MCF 10A (cell line): ENCODE results near the gene CHRNA10. TPM values are rescaled to one million over a fixed set of nuclear protein-coding genes. Genes with fewer than 3 reads are reported as not detected.

Experiments used
- BruUV-seq: library from RNA; stranded (reverse); fragments of 400-500 nt; replicated peaks from 2 replicates; lab custom pipeline; 2021; lab: Mats Ljungman, UMichigan
- CTCF ChIA-PET: fragments of 300-600 bp; sonication (Branson Sonifier 250); formaldehyde crosslinking; extraction: SDS; loops from one replicate; lab custom pipeline; 2021; ENCODE audit warnings: antibody characterized with exemption, inconsistent platforms; lab: Yijun Ruan, JAX
- POLR2A ChIA-PET: fragments of 300-600, 350-650 bp; sonication (Branson Sonifier 250); formaldehyde crosslinking; extraction: SDS; loops from one replicate; lab custom pipeline; 2020; ENCODE audit warnings: antibody characterized with exemption, inconsistent platforms; lab: Yijun Ruan, JAX
- DNase-seq: peaks from one replicate; pipeline ENCODE4 v3.0.0-alpha.2; 2018; ENCODE audit not compliant: unreplicated experiment
- H3K27ac Mint-ChIP-seq: one replicate; pipeline ENCODE4 v1.8.0; 2022; ENCODE audit warnings: mild to moderate bottlenecking, low read depth, mixed read lengths; ENCODE audit not compliant: unreplicated experiment
- H3K27me3 Mint-ChIP-seq: one replicate; pipeline ENCODE4 v1.8.0; 2022; ENCODE audit warnings: mixed read lengths; ENCODE audit not compliant: insufficient read depth, unreplicated experiment
- H3K36me3 Mint-ChIP-seq: one replicate; pipeline ENCODE4 v1.8.0; 2022; ENCODE audit warnings: mild to moderate bottlenecking, moderate library complexity, mixed read lengths; ENCODE audit not compliant: insufficient read depth, unreplicated experiment
- H3K4me1 Mint-ChIP-seq: one replicate; pipeline ENCODE4 v1.8.0; 2022; ENCODE audit warnings: mixed read lengths; ENCODE audit not compliant: insufficient read depth, unreplicated experiment
- H3K4me3 Mint-ChIP-seq: one replicate; pipeline ENCODE4 v1.8.0; 2022; ENCODE audit warnings: mild to moderate bottlenecking, moderate library complexity, mixed read lengths; ENCODE audit not compliant: unreplicated experiment
- H3K9me3 Mint-ChIP-seq: one replicate; pipeline ENCODE4 v1.8.0; 2022; ENCODE audit warnings: mixed read lengths; ENCODE audit not compliant: unreplicated experiment
- intact Hi-C: fragments of 100-400 bp; cut with micrococcal nuclease; formaldehyde crosslinking; loops from 2 replicates; pipeline ENCODE4 v1.14.1; 2022
- total RNA-seq: library from RNA; stranded (reverse); gene quantifications from 2 replicates; pipeline ENCODE4 v1.2.3, GENCODE V29; 2022
- TF ChIP-seq, protein P1 (sequence below): fragments of 200-600 bp; IDR thresholded peaks from one replicate; pipeline ENCODE4 v1.8.0; 2022; ENCODE audit warnings: antibody characterized with exemption, mild to moderate bottlenecking; ENCODE audit not compliant: unreplicated experiment

CHRNA10 gene
- total RNA-seq, 1 experiment from 2014 or later, result 2.5 TPM

- Mint-ChIP-seq H3K27me3 (no peaks in the 10 kb centered on the region), H3K27ac (no peak overlapping the region), H3K9me3 (no peaks in the 10 kb centered on the region), H3K4me1 (no peaks in the 10 kb centered on the region), H3K4me3 (no peak overlapping the region), H3K36me3 (no peaks in the 10 kb centered on the region)
- no peak for DNase-seq
- CTCF ChIA-PET, result interaction anchor here (0.6 to 1.9 kb wide), 2 partner anchors 10 to 112 kb away, joined by 5 to 10 read pairs; no protein-coding TSS in a partner anchor
- TF ChIP-seq, protein P1, sequence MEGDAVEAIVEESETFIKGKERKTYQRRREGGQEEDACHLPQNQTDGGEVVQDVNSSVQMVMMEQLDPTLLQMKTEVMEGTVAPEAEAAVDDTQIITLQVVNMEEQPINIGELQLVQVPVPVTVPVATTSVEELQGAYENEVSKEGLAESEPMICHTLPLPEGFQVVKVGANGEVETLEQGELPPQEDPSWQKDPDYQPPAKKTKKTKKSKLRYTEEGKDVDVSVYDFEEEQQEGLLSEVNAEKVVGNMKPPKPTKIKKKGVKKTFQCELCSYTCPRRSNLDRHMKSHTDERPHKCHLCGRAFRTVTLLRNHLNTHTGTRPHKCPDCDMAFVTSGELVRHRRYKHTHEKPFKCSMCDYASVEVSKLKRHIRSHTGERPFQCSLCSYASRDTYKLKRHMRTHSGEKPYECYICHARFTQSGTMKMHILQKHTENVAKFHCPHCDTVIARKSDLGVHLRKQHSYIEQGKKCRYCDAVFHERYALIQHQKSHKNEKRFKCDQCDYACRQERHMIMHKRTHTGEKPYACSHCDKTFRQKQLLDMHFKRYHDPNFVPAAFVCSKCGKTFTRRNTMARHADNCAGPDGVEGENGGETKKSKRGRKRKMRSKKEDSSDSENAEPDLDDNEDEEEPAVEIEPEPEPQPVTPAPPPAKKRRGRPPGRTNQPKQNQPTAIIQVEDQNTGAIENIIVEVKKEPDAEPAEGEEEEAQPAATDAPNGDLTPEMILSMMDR, result no peak
- POLR2A ChIA-PET, result no interaction called here
- intact Hi-C loops, result no loop called here
- no TSS peak for BruUV-seq
Observed at GRCh38 chr11:3626250-3626960, 44.8 kb downstream of the CHRNA10 start.

DNA sequence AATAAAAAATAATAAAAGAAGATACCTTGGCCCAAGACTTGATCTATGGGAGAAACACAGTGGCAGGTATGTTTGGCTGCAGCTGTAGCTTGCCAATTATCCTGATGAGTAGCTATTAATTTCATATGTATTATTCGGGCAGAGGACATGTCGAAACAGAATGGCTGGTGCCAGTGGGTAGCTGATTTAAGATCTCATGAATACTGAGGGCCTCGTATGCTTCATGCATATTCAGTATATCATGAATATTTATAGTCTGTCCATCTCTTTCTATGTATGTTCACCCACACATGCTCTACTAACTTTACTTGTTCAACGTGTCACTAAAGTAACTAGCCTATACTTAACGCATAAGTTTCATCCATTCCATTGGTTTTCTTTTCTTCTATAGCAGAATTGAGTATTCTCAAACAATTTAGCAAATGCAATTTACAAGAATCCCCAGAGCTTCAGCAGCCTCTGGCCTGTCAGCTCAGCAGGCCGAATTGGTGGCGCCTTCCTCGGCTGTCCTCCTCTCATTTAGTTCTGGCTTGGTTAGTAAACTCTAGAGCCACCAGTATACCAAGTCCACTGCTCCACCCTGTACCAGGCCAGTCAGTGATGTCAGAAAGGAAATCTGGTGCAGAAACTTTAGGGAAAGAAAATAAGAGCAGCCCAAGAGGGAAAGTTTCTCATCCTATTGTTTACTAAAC, 47.3 kb downstream of the CHRNA10 start:
- BruUV-seq, result no TSS peak
- ChIA-PET CTCF (interaction anchor here (0.9 kb wide), 1 partner anchor 19 kb away, joined by 4 read pairs; no protein-coding TSS in a partner anchor), POLR2A (no interaction called here)
- TF ChIP-seq, protein P1, result no peak
- no peak overlapping the region for H3K4me3 Mint-ChIP-seq
- intact Hi-C loops, result no loop called here
- H3K27ac Mint-ChIP-seq, result no peak overlapping the region
- no peak for DNase-seq
- no peaks in the 10 kb centered on the region for H3K27me3 Mint-ChIP-seq
- no peaks in the 10 kb centered on the region for H3K9me3 Mint-ChIP-seq
- no peaks in the 10 kb centered on the region for H3K4me1 Mint-ChIP-seq
- H3K36me3 Mint-ChIP-seq, result no peaks in the 10 kb centered on the region

GRCh38 chr11:3623121-3623520, 48.1 kb downstream of the CHRNA10 start:
- Mint-ChIP-seq H3K27ac (no peak overlapping the region), H3K27me3 (no peaks in the 10 kb centered on the region), H3K36me3 (no peaks in the 10 kb centered on the region), H3K9me3 (no peaks in the 10 kb centered on the region), H3K4me1 (no peaks in the 10 kb centered on the region), H3K4me3 (no peak overlapping the region)
- TF ChIP-seq, protein P1, result no peak
- no peak for DNase-seq
- BruUV-seq, result no TSS peak
- CTCF ChIA-PET, result no interaction called here
- POLR2A ChIA-PET, result no interaction called here
- intact Hi-C loops, result no loop called here

GRCh38 chr11:3622521-3622920, 48.7 kb downstream of the CHRNA10 start:
- Mint-ChIP-seq H3K9me3 (no peaks in the 10 kb centered on the region), H3K4me1 (no peaks in the 10 kb centered on the region), H3K27me3 (no peaks in the 10 kb centered on the region), H3K27ac (no peak overlapping the region), H3K36me3 (no peaks in the 10 kb centered on the region), H3K4me3 (no peak overlapping the region)
- intact Hi-C loops, result no loop called here
- TF ChIP-seq, protein P1, result no peak
- DNase-seq, result no peak
- CTCF ChIA-PET, result no interaction called here
- BruUV-seq, result no TSS peak
- POLR2A ChIA-PET, result no interaction called here
